HUES48 (cell line): ENCODE data around the gene CLMN.
A peak's percentile ranks its signal among the peaks of the same experiment; 100 is the strongest.

ENCODE experiments used
- H3K27ac ChIP-seq: one replicate; pipeline ENCODE4 v1.7.0; 2013; ENCODE audit warnings: low read depth, low read length, inconsistent platforms
- H3K27me3 ChIP-seq: 2 replicates; pipeline ENCODE4 v1.6.1; 2013; ENCODE audit warnings: mild to moderate bottlenecking, low read length; ENCODE audit not compliant: control insufficient read depth, insufficient read depth
- H3K36me3 ChIP-seq: 2 replicates; pipeline ENCODE4 v1.6.1; 2013; ENCODE audit warnings: low read length; ENCODE audit not compliant: control insufficient read depth, insufficient read depth
- H3K4me1 ChIP-seq: 2 replicates; pipeline ENCODE4 v1.6.1; 2013; ENCODE audit warnings: mild to moderate bottlenecking, low read length; ENCODE audit not compliant: control insufficient read depth, insufficient read depth
- H3K4me3 ChIP-seq: 2 replicates; pipeline ENCODE4 v1.5.1; 2013; ENCODE audit warnings: mild to moderate bottlenecking, low read depth, low read length
- H3K9ac ChIP-seq: 2 replicates; pipeline ENCODE4 v1.6.1; 2013; ENCODE audit warnings: mild to moderate bottlenecking, low read depth, low read length, moderate library complexity
- H3K9me3 ChIP-seq: 2 replicates; pipeline ENCODE4 v1.6.1; 2013; ENCODE audit warnings: low read length; ENCODE audit not compliant: control insufficient read depth, insufficient read depth

The CLMN gene

GRCh38 chr14:95319312-95320077 is at the start of gene CLMN:
Gene CLMN, minus strand, starts transcription at chr14:95319908. Its CDS starts 116 bp downstream, at chr14:95319792.
- H3K36me3 ChIP-seq: no peaks in the 10 kb centered on the region
- H3K27ac ChIP-seq: no peak within 1 kb of the TSS
- H3K9ac ChIP-seq: peak within 1 kb of the TSS; percentile 16; the same call in 1 of the 2 replicates
- peaks cover 7% of the 10 kb centered on the region; the same call in 1 of the 2 replicates for H3K4me1 ChIP-seq
- peaks cover 24% of the 10 kb centered on the region for H3K27me3 ChIP-seq
- no peaks in the 10 kb centered on the region for H3K9me3 ChIP-seq
- peak within 1 kb of the TSS; percentile 80 for H3K4me3 ChIP-seq

GRCh38 chr14:95365401-95365800 is 45.7 kb upstream of the CLMN start:
- no peaks in the 10 kb centered on the region for H3K36me3 ChIP-seq
- no peaks in the 10 kb centered on the region for H3K9me3 ChIP-seq
- H3K9ac ChIP-seq: no peak overlapping the region
- H3K4me3 ChIP-seq: no peak overlapping the region
- H3K27ac ChIP-seq: no peak overlapping the region
- peaks cover 30% of the 10 kb centered on the region for H3K4me1 ChIP-seq
- H3K27me3 ChIP-seq: 0 out of 2 replicates have a peak, but pooled peaks cover 6% of the 10 kb centered on the region

- Histone ChIP-seq H3K27ac (no peak overlapping the region), H3K4me1 (peaks cover 24% of the 10 kb centered on the region), H3K9me3 (no peaks in the 10 kb centered on the region), H3K27me3 (peaks cover 12% of the 10 kb centered on the region; the same call in 1 of the 2 replicates), H3K36me3 (no peaks in the 10 kb centered on the region), H3K9ac (no peak overlapping the region), H3K4me3 (no peak overlapping the region)
Measured at GRCh38 chr14:95364481-95365209, 44.9 kb upstream of the CLMN start.

GRCh38 chr14:95363468-95363954 is 43.8 kb upstream of the CLMN start:
- Histone ChIP-seq H3K27ac (no peak overlapping the region), H3K9ac (no peak overlapping the region), H3K36me3 (no peaks in the 10 kb centered on the region), H3K27me3 (peaks cover 12% of the 10 kb centered on the region; the same call in 1 of the 2 replicates), H3K4me3 (no peak overlapping the region), H3K9me3 (no peaks in the 10 kb centered on the region), H3K4me1 (peaks cover 19% of the 10 kb centered on the region)

GRCh38 chr14:95362138-95362494 is 42.4 kb upstream of the CLMN start:
- H3K36me3 ChIP-seq: no peaks in the 10 kb centered on the region
- H3K4me3 ChIP-seq: peak overlapping the region; percentile 46
- H3K27me3 ChIP-seq: peaks cover 12% of the 10 kb centered on the region; the same call in 1 of the 2 replicates
- no peaks in the 10 kb centered on the region for H3K9me3 ChIP-seq
- peaks cover 19% of the 10 kb centered on the region for H3K4me1 ChIP-seq
- H3K9ac ChIP-seq: peak overlapping the region; percentile 11; the same call in 1 of the 2 replicates
- peak overlapping the region; percentile 50 for H3K27ac ChIP-seq

- Histone ChIP-seq H3K4me3 (peak overlapping the region; percentile 46), H3K36me3 (no peaks in the 10 kb centered on the region), H3K9me3 (no peaks in the 10 kb centered on the region), H3K9ac (peak overlapping the region; percentile 11; the same call in 1 of the 2 replicates), H3K4me1 (peaks cover 19% of the 10 kb centered on the region), H3K27ac (peak overlapping the region; percentile 50), H3K27me3 (peaks cover 12% of the 10 kb centered on the region; the same call in 1 of the 2 replicates)
Measured at GRCh38 chr14:95361373-95362137, 41.8 kb upstream of the CLMN start.

GRCh38 chr14:95360828-95361227 is 41.1 kb upstream of the CLMN start:
- Histone ChIP-seq H3K27ac (peak overlapping the region; percentile 15), H3K4me3 (no peak overlapping the region), H3K4me1 (peaks cover 19% of the 10 kb centered on the region), H3K9me3 (no peaks in the 10 kb centered on the region), H3K36me3 (no peaks in the 10 kb centered on the region), H3K9ac (peak overlapping the region; percentile 14; the same call in 1 of the 2 replicates), H3K27me3 (peaks cover 12% of the 10 kb centered on the region; the same call in 1 of the 2 replicates)

GRCh38 chr14:95359994-95360826 is 40.5 kb upstream of the CLMN start:
- no peak overlapping the region for H3K27ac ChIP-seq

GRCh38 chr14:95356245-95356869 is 36.6 kb upstream of the CLMN start:
- Histone ChIP-seq H3K27me3 (peaks cover 6% of the 10 kb centered on the region; the same call in 1 of the 2 replicates), H3K36me3 (no peaks in the 10 kb centered on the region), H3K4me3 (no peak overlapping the region), H3K4me1 (peaks cover 8% of the 10 kb centered on the region), H3K27ac (no peak overlapping the region), H3K9ac (no peak overlapping the region), H3K9me3 (no peaks in the 10 kb centered on the region)

More at GRCh38 chr14:95359994-95360826, 40.5 kb upstream of the CLMN start:
- Histone ChIP-seq H3K4me3 (no peak overlapping the region), H3K4me1 (peaks cover 19% of the 10 kb centered on the region), H3K9me3 (no peaks in the 10 kb centered on the region), H3K9ac (peak overlapping the region; percentile 14; the same call in 1 of the 2 replicates), H3K27me3 (peaks cover 12% of the 10 kb centered on the region; the same call in 1 of the 2 replicates), H3K36me3 (no peaks in the 10 kb centered on the region)
